HepG2 (cell line): Measurements from ENCODE around the gene PROX2. TPM values are rescaled to one million over a fixed set of nuclear protein-coding genes. Genes with fewer than 3 reads are reported as not detected.

Experiments used
- ATAC-seq: fragments of 200-7000 bp; cut with Tn5 transposase; 3 replicates; pipeline ENCODE4 v1.9.1; 2020; ENCODE audit warnings: mild to moderate bottlenecking, moderate library complexity
- BruUV-seq: library from RNA; stranded (reverse); fragments of 400-500 nt; replicated peaks from 2 replicates; lab custom pipeline; 2021; lab: Mats Ljungman, UMichigan
- CTCF ChIA-PET: fragments of 300-600 bp; formaldehyde crosslinking; extraction: SDS; loops from one replicate; lab custom pipeline; 2021; ENCODE audit warnings: low total read pairs, inconsistent platforms, low intra/inter-chr PET ratio; lab: Yijun Ruan, JAX
- POLR2A ChIA-PET: fragments of 350-600 bp; sonication (Branson Sonifier 250); formaldehyde crosslinking; loops from one replicate; lab custom pipeline; 2020; ENCODE audit warnings: antibody characterized with exemption, inconsistent platforms; lab: Yijun Ruan, JAX
- DNase-seq: peaks from one replicate; pipeline ENCODE4 v3.0.0-alpha.2; 2015; ENCODE audit warnings: low spot score
- FAIRE-seq: peaks from 3 replicates; lab custom pipeline; 2011; peaks lifted over from hg19 to GRCh38; lab: Jason Lieb, UNC
- H2AFZ ChIP-seq: one replicate; pipeline ENCODE4 v1.6.1; 2011; ENCODE audit warnings: low read length, inconsistent platforms
- H3K27ac ChIP-seq: fragments of 300-600 bp; 3 replicates; pipeline ENCODE4 v1.8.0; 2011; ENCODE audit warnings: mixed run types, mild to moderate bottlenecking, mixed read lengths, low read length, inconsistent platforms; ENCODE audit not compliant: insufficient read depth; ENCODE audit errors: extremely low read length
- H3K27me3 ChIP-seq, 2 experiments: fragments of 200-600 bp in 1 of 2; 2 replicates in 1 of 2; 3 replicates in 1 of 2; pipeline versions ENCODE4 v1.6.0 to v1.8.0; 2011; ENCODE audit warnings: low read length in 2 of 2, mild to moderate bottlenecking in 2 of 2, moderate library complexity in 2 of 2, inconsistent platforms in 1 of 2; ENCODE audit not compliant: insufficient read depth in 2 of 2, control insufficient read depth in 1 of 2
- H3K36me3 ChIP-seq, 2 experiments: fragments of 200-600 bp in 1 of 2; replicated peaks in 1 of 2; 2 replicates in 1 of 2; 3 replicates in 1 of 2; pipeline versions ENCODE4 v1.5.1 to v1.8.0; 2011; ENCODE audit warnings: low read length in 2 of 2, inconsistent platforms in 1 of 2; ENCODE audit not compliant: insufficient read depth in 2 of 2, control insufficient read depth in 1 of 2
- H3K4me1 ChIP-seq: 2 replicates; pipeline ENCODE4 v1.5.1; 2012; ENCODE audit warnings: low read length, inconsistent platforms; ENCODE audit not compliant: insufficient read depth
- H3K4me2 ChIP-seq: 2 replicates; pipeline ENCODE4 v1.6.0; 2011; ENCODE audit warnings: low read depth, low read length, inconsistent platforms
- H3K4me3 ChIP-seq, 3 experiments: fragments of 200-600 bp in 1 of 3; sonication (generic), shearing (Covaris generic) in 1 of 3; replicated peaks in 1 of 3; 2 replicates each; pipeline ENCODE4 v1.5.1; 2011 to 2016; ENCODE audit warnings: low read length in 3 of 3, inconsistent platforms in 2 of 3, low read depth in 2 of 3, mild to moderate bottlenecking in 2 of 3, control low read depth in 1 of 3, mixed read lengths in 1 of 3; ENCODE audit not compliant: insufficient read depth in 1 of 3
- H3K79me2 ChIP-seq: one replicate; pipeline ENCODE4 v1.6.1; 2011; ENCODE audit warnings: low read length, inconsistent platforms; ENCODE audit not compliant: insufficient read depth
- H3K9ac ChIP-seq: 2 replicates; pipeline ENCODE4 v1.6.0; 2011; ENCODE audit warnings: mild to moderate bottlenecking, low read depth, low read length, inconsistent platforms; ENCODE audit not compliant: insufficient read depth
- H3K9me3 ChIP-seq: 2 replicates; pipeline ENCODE4 v1.5.1; 2012; ENCODE audit warnings: mild to moderate bottlenecking, low read length
- H4K20me1 ChIP-seq: 2 replicates; pipeline ENCODE4 v1.6.0; 2011; ENCODE audit warnings: inconsistent platforms, mild to moderate bottlenecking, low read length, moderate library complexity; ENCODE audit not compliant: insufficient read depth
- AGO1 ChIP-seq: fragments of 200-400 bp; formaldehyde crosslinking; IDR thresholded peaks from 2 replicates; pipeline ENCODE4 v1.6.1; 2017; ENCODE audit warnings: mild to moderate bottlenecking, low read depth, low read length, moderate library complexity; ENCODE audit not compliant: poor library complexity, severe bottlenecking
- ERF ChIP-seq: IDR thresholded peaks from 2 replicates; pipeline ENCODE4 v1.6.1; 2018; ENCODE audit warnings: missing biosample characterization, missing genetic modification reagents
- FOXC1 ChIP-seq: sonication (generic); formaldehyde crosslinking; IDR thresholded peaks from 2 replicates; pipeline ENCODE4 v1.8.0; 2022; ENCODE audit warnings: mild to moderate bottlenecking, missing genetic modification reagents, borderline replicate concordance
- MAFK ChIP-seq, 2 experiments: IDR thresholded peaks in 1 of 2; conservative IDR thresholded peaks in 1 of 2; 2 replicates each; pipeline ENCODE4 v1.6.1; 2011; ENCODE audit warnings: improper control_type of control experiment in 2 of 2, low read length in 2 of 2
- PHF8 ChIP-seq: sonication (generic); formaldehyde crosslinking; IDR thresholded peaks from 2 replicates; pipeline ENCODE4 v1.5.0; 2020; ENCODE audit warnings: missing genetic modification reagents
- RELA ChIP-seq: sonication (generic); formaldehyde crosslinking; IDR thresholded peaks from 2 replicates; pipeline ENCODE4 v1.4.0; 2020; ENCODE audit warnings: missing genetic modification reagents
- SIN3B ChIP-seq: fragments of 150-350 bp; IDR thresholded peaks from 2 replicates; pipeline ENCODE4 v1.6.1; 2014; ENCODE audit warnings: low read length
- ZBTB34 ChIP-seq: sonication (generic); formaldehyde crosslinking; IDR thresholded peaks from 2 replicates; pipeline ENCODE4 v1.8.0; 2022; ENCODE audit warnings: mild to moderate bottlenecking, missing genetic modification reagents
- ZNF747 ChIP-seq: sonication (generic); formaldehyde crosslinking; IDR thresholded peaks from 2 replicates; pipeline ENCODE4 v1.8.1; 2023; ENCODE audit warnings: missing genetic modification reagents, mild to moderate bottlenecking, borderline replicate concordance
- WGBS: methylation state at CpG from one replicate; pipeline ENCODE4 v1.1.6; 2017; ENCODE audit warnings: low lambda C conversion rate; 5-methylcytosine and 5-hydroxymethylcytosine counted together
- in situ Hi-C: cut with HindIII; loops from 2 replicates; pipeline ENCODE4 v1.10.0; 2017; ENCODE audit warnings: low pct_unique_long_range_greater_than_20kb; ENCODE audit not compliant: extremely low pct_ligation_motif_present
- intact Hi-C: fragments of 100-400 bp; cut with micrococcal nuclease; formaldehyde crosslinking; loops from one replicate; pipeline ENCODE4 v1.10.0; 2022; ENCODE audit not compliant: unreplicated experiment
- polyA plus RNA-seq, 8 experiments: library from polyadenylated mRNA; depleted of rRNA in 3 of 8; stranded (reverse) in 7 of 8; unstranded in 1 of 8; fragments of >200 nt; fragmentation: Illumina TruSeq in 4 of 8; extraction: Trizol in 4 of 8; gene quantifications; 2 replicates each; pipeline versions ENCODE4 v1.2.1 to v1.2.3, GENCODE V29; 2011 to 2016; ENCODE audit warnings: low read depth in 4 of 8, missing spikeins in 1 of 8, mixed read lengths in 1 of 8; ENCODE audit not compliant: insufficient read depth in 1 of 8
- total RNA-seq, 5 experiments: library from RNA; depleted of rRNA; stranded (reverse); fragments of >200 nt; fragmentation: Illumina TruSeq; extraction: Trizol; gene quantifications; 2 replicates each; pipeline ENCODE4 v1.2.3, GENCODE V29; 2016; ENCODE audit warnings: low read depth in 1 of 5
- TF ChIP-seq, protein P1 (sequence below): sonication (generic); formaldehyde crosslinking; IDR thresholded peaks from 2 replicates; pipeline ENCODE4 v1.5.0; 2020; ENCODE audit warnings: missing genetic modification reagents
- TF ChIP-seq, protein P2 (sequence below): sonication (generic); formaldehyde crosslinking; IDR thresholded peaks from 2 replicates; pipeline ENCODE4 v1.4.0; 2020; ENCODE audit warnings: mild to moderate bottlenecking, missing genetic modification reagents
- TF ChIP-seq, protein P3 (sequence below): sonication (generic); formaldehyde crosslinking; IDR thresholded peaks from 2 replicates; pipeline ENCODE4 v1.5.0; 2020; ENCODE audit warnings: mild to moderate bottlenecking, missing genetic modification reagents, borderline replicate concordance

PROX2 gene
- total and polyA plus RNA-seq, 2 of the 13 experiments (the other 11 are each of a cell fraction or from before 2014, with no cell fraction given): not detected

DNA sequence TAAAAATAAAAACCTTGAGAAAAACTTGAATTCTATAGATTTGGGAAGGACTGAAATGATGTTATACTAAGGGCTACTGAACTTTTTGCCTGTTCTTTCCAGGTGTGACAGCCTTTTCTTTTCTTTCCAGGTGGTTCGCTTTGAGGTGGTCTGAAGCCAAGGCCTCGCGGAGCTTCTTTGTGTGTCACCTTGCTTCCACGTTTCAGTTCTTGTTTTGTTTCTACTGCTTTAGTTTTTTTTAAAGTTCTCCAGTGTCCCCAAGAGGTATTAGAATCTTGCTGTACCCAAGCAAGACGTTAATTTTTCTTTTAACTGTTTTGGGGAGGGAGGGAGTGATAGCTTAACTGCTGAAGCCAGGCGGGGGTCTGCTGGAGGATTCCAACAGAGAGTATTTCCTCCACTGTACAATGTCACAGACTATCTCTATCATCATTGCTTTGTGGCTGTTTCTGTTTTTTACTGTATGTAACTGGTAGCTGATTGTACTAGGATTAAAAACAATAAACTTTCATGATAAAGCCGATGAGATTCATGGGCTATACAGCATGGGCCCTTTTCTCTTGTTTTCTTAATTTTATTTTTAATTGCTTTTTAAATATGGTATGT, 40.2 kb downstream of the PROX2 start:
- no peaks in the 10 kb centered on the region for H3K79me2 ChIP-seq
- H2AFZ ChIP-seq: no peak overlapping the region
- intact Hi-C loops: no loop called here
- H3K4me2 ChIP-seq: no peak overlapping the region
- no TSS peak for BruUV-seq
- POLR2A ChIA-PET: no interaction called here
- peaks cover 11% of the 10 kb centered on the region for H3K4me1 ChIP-seq
- H3K27ac ChIP-seq: no peak overlapping the region
- no peaks in the 10 kb centered on the region for H3K9me3 ChIP-seq
- H3K27me3 ChIP-seq: no peaks in the 10 kb centered on the region
- ATAC-seq (no peak), FAIRE-seq (no peak), DNase-seq (no peak)
- no peak overlapping the region for H3K4me3 ChIP-seq
- H4K20me1 ChIP-seq: no peaks in the 10 kb centered on the region
- no peak overlapping the region for H3K9ac ChIP-seq
- in situ Hi-C loops: no loop called here
- CTCF ChIA-PET: no interaction called here
- peaks cover 4 to 28% of the 10 kb centered on the region in 2 experiments; a peak in 4 of 5 replicates for H3K36me3 ChIP-seq
- WGBS: 97% methylated on average over 7 of the region's 7 CpGs
- TF ChIP-seq AGO1: no peak
- no peak for TF ChIP-seq FOXC1 (CRISPR knock-in tag)
- TF ChIP-seq ZBTB34: no peak
- TF ChIP-seq SIN3B: no peak
- no peak for TF ChIP-seq ERF (CRISPR knock-in tag)
- no peak for TF ChIP-seq ZNF747
- TF ChIP-seq RELA (CRISPR knock-in tag): no peak
- TF ChIP-seq, protein P1, sequence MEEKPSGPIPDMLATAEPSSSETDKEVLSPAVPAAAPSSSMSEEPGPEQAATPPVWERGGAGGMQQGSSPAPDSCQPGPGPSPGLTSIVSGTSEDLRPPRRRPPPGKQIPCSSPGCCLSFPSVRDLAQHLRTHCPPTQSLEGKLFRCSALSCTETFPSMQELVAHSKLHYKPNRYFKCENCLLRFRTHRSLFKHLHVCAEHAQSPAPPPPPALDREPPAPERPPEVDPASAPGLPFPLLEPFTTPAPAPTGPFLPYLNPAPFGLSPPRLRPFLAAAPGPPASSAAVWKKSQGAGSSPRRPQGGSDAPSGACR (CRISPR knock-in tag): no peak
- TF ChIP-seq, protein P2, sequence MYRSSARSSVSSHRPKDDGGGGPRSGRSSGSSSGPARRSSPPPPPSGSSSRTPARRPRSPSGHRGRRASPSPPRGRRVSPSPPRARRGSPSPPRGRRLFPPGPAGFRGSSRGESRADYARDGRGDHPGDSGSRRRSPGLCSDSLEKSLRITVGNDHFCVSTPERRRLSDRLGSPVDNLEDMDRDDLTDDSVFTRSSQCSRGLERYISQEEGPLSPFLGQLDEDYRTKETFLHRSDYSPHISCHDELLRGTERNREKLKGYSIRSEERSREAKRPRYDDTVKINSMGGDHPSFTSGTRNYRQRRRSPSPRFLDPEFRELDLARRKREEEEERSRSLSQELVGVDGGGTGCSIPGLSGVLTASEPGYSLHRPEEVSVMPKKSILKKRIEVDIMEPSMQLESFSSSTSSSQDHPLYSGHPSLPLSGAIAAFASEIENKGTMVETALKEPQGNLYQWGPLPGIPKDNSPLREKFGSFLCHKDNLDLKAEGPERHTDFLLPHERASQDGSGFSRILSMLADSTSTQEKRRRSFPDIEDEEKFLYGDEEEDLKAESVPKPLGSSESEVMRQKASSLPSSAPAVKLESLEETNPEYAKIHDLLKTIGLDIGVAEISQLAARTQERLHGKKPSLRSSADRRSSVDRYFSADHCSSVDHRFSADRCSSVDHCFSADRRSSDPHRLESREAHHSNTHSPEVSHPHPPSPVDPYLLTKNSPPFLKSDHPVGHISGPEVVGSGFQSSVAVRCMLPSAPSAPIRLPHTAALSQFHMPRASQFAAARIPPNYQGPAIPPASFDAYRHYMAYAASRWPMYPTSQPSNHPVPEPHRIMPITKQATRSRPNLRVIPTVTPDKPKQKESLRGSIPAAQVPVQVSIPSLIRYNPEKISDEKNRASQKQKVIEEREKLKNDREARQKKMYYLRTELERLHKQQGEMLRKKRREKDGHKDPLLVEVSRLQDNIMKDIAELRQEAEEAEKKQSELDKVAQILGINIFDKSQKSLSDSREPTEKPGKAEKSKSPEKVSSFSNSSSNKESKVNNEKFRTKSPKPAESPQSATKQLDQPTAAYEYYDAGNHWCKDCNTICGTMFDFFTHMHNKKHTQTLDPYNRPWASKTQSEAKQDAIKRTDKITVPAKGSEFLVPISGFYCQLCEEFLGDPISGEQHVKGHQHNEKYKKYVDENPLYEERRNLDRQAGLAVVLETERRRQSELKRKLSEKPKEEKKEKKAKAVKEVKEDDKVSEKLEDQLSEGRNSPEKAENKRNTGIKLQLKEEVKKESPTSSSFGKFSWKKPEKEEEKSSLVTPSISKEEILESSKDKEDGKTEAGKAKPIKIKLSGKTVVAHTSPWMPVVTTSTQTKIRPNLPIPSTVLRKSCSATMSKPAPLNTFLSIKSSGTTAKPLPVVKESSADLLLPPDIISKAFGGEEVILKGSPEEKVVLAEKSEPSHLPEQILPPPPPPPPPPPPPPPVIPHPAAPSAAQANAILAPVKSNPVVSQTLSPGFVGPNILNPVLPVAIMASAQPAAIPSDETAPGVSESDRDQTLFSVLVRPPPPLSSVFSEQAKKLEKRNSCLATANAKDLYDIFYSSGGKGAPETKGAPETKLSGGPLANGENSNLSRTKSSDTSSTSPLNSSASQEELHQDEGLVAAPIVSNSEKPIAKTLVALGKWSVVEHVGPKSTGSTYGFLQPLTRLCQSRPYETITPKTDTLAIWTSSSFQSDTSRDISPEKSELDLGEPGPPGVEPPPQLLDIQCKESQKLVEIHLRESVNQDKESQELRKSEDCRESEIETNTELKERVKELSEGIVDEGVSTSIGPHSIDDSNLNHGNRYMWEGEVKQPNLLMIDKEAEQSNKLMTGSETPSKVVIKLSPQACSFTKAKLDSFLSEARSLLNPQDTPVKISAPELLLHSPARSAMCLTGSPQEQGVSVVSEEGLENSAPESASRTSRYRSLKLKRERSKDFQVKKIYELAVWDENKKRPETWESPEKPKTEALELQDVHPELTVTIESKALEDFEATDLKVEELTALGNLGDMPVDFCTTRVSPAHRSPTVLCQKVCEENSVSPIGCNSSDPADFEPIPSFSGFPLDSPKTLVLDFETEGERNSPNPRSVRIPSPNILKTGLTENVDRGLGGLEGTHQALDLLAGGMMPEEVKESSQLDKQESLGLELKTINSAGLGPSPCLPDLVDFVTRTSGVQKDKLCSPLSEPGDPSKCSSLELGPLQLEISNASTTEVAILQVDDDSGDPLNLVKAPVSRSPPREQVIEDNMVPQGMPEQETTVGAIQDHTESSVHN: no peak
- TF ChIP-seq, protein P3, sequence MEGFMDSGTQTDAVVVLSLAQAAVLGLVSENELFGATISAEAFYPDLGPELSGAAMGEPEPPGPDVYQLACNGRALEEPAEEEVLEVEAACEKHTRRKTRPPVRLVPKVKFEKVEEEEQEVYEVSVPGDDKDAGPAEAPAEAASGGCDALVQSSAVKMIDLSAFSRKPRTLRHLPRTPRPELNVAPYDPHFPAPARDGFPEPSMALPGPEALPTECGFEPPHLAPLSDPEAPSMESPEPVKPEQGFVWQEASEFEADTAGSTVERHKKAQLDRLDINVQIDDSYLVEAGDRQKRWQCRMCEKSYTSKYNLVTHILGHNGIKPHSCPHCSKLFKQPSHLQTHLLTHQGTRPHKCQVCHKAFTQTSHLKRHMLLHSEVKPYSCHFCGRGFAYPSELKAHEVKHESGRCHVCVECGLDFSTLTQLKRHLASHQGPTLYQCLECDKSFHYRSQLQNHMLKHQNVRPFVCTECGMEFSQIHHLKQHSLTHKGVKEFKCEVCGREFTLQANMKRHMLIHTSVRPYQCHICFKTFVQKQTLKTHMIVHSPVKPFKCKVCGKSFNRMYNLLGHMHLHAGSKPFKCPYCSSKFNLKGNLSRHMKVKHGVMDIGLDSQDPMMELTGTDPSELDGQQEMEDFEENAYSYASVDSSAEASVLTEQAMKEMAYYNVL (CRISPR knock-in tag): no peak
- no peak for TF ChIP-seq MAFK (conservative IDR thresholded peaks at IDR 0.05 in 1 of 2, IDR thresholded peaks at IDR 0.05 in 1 of 2; ENCODE audit: low read length in 2 of 2)
- no peak for TF ChIP-seq PHF8 (CRISPR knock-in tag)
